Hematopoietic multipotent progenitor cell treated with erythropoietin and hydrocortisone succinate and interleukin-3 and kit ligand, for 4 days (in vitro differentiated cells): ENCODE measurements around the gene CCDC92.
A peak's percentile ranks its signal among the peaks of the same experiment; 100 is the strongest.
"Not testable (repeated sequence)": the region's sequence is repeated elsewhere in the genome, so short reads cannot be mapped to it uniquely, and the experiment has no call there.

Experiments used
- DNase-seq: peaks from one replicate; pipeline ENCODE4 v3.0.0-alpha.2; 2015

Gene CCDC92

GRCh38 chr12:123947531-123947930 lies 25.1 kb downstream of the CCDC92 start:
- not testable (repeated sequence) for DNase-seq

GRCh38 chr12:123946516-123947505 lies 25.8 kb downstream of the CCDC92 start:
- DNase-seq, result not testable (repeated sequence)

- no peak for DNase-seq
These were observed 26.5 kb downstream of the CCDC92 start for GRCh38 chr12:123946152-123946515.

- no peak for DNase-seq
These were observed 27.1 kb downstream of the CCDC92 start for GRCh38 chr12:123945287-123946151.

- no peak for DNase-seq
These were observed 27.9 kb downstream of the CCDC92 start for GRCh38 chr12:123944696-123945095.

GRCh38 chr12:123943816-123944215 lies 28.8 kb downstream of the CCDC92 start:
- DNase-seq, result no peak

GRCh38 chr12:123942911-123943648 lies 29.6 kb downstream of the CCDC92 start:
- peak; percentile 18 for DNase-seq

GRCh38 chr12:123942238-123942653 lies 30.4 kb downstream of the CCDC92 start:
- DNase-seq, result no peak

- DNase-seq, result no peak
These were observed 30.9 kb downstream of the CCDC92 start for GRCh38 chr12:123941624-123942237.

GRCh38 chr12:123941000-123941399 lies 31.6 kb downstream of the CCDC92 start:
- no peak for DNase-seq

- DNase-seq, result no peak
These were observed 32.0 kb downstream of the CCDC92 start for GRCh38 chr12:123940627-123940966.

- no peak for DNase-seq
These were observed 32.7 kb downstream of the CCDC92 start for GRCh38 chr12:123939716-123940626.

- peak; percentile 18 for DNase-seq
These were observed 33.8 kb downstream of the CCDC92 start for GRCh38 chr12:123938679-123939480.

GRCh38 chr12:123937707-123938591 lies 34.7 kb downstream of the CCDC92 start:
- DNase-seq, result peak; percentile 50

- DNase-seq, result no peak
These were observed 35.5 kb downstream of the CCDC92 start for GRCh38 chr12:123936956-123937706.

GRCh38 chr12:123936471-123936870 lies 36.2 kb downstream of the CCDC92 start:
- no peak for DNase-seq

GRCh38 chr12:123935956-123936355 lies 36.7 kb downstream of the CCDC92 start:
- DNase-seq, result no peak

- DNase-seq, result no peak
These were observed 37.8 kb downstream of the CCDC92 start for GRCh38 chr12:123934829-123935228.
